Stomach (tissue), 4 donors: ENCODE data around the gene DDX60.

Experiments used
- POLR2A ChIP-seq, 4 donors: fragments of 450-650 bp; IDR thresholded peaks; one replicate each; pipeline ENCODE4 v1.6.1; 2016; ENCODE audit warnings: antibody characterized with exemption in 4 of 4, control low read depth in 2 of 4, mild to moderate bottlenecking in 1 of 4, moderate library complexity in 1 of 4
- POLR2AphosphoS5 ChIP-seq, 3 donors: sonication (generic); formaldehyde crosslinking; IDR thresholded peaks; one replicate each; pipeline ENCODE4 v1.6.1; 2016; ENCODE audit warnings: antibody characterized with exemption in 3 of 3

DNA sequence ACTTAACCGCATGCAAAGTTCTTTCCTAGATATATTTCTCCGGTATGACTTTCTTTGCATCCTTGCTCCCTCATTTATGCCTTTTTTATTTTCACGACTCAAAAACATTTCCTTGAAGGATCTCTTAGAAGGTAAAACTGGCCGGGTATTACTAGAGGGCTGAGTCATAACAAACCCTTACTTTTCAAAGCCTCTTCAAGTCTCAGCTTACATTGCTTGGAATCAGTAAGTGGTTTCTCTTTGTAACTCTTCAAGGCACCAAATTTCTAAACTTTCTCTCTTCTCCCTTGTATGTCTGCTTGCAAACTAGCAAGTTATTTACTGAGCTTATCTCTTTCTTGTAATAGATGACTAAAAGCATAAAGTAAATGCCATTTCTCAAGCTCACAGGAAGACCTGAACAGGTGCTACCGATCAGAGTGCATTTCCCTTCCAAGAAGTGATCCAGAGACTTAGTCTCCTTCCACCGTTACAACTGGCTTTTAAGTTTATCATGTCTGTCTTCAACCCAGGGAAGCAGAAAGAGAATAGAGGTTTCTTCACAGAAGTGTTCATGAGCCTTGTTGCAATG, 150.8 kb downstream of the DDX60 start:
- TF ChIP-seq POLR2A (IDR thresholded peaks at IDR 0.05): no peak
- TF ChIP-seq POLR2AphosphoS5 (IDR thresholded peaks at IDR 0.05): peak in 1 of 3 donors; percentile 35
